Testis (tissue), 2 donors: ENCODE measurements around the gene KISS1R.

Experiments used
- POLR2A ChIP-seq: fragments of 450-650 bp; IDR thresholded peaks from one replicate; pipeline ENCODE4 v1.6.1; 2017; ENCODE audit warnings: antibody characterized with exemption, mild to moderate bottlenecking, moderate library complexity
- TF ChIP-seq, protein P1 (sequence below), 3 experiments: fragments of 450-650 bp in 2 of 3; fragments of 200-600 bp in 1 of 3; sonication (generic) in 1 of 3; IDR thresholded peaks; one replicate each; pipeline ENCODE4 v1.5.1; 2016 to 2019; ENCODE audit warnings: antibody characterized with exemption in 3 of 3, mild to moderate bottlenecking in 2 of 3, moderate library complexity in 1 of 3

DNA sequence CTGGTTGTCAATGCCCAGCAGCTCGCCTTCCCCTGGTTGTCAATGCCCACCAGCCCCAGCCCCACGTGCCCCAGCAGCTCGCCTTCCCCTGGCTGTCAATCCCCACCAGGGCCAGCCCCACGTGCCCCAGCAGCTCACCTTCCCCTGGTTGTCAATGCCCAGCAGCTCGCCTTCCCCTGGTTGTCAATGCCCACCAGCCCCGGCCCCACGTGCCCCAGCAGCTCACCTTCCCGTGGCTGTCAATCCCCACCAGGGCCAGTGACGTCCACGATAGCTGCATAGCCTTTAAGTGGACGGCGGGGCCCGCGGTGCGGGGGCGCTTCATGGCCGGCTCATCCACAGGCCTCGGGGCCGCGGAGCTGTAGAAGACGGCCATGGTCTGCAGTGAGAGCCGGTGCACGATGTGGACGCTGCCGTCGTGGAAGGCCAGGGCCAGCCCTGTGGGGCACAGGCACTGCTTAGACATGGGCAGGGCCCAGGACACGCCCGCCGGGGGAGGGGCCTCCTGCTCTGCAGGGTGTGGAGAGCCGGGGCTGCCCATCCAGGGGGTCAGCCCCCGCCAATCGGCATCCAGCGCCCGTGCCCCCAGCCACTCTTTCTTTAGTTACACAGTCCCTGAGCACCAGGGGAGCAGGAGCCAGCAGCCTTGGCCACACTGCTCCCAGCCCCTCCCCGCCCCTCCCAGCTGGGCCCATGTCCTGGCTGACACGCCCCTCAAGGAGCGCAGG lies 37.3 kb upstream of the KISS1R start:
- TF ChIP-seq, protein P1, sequence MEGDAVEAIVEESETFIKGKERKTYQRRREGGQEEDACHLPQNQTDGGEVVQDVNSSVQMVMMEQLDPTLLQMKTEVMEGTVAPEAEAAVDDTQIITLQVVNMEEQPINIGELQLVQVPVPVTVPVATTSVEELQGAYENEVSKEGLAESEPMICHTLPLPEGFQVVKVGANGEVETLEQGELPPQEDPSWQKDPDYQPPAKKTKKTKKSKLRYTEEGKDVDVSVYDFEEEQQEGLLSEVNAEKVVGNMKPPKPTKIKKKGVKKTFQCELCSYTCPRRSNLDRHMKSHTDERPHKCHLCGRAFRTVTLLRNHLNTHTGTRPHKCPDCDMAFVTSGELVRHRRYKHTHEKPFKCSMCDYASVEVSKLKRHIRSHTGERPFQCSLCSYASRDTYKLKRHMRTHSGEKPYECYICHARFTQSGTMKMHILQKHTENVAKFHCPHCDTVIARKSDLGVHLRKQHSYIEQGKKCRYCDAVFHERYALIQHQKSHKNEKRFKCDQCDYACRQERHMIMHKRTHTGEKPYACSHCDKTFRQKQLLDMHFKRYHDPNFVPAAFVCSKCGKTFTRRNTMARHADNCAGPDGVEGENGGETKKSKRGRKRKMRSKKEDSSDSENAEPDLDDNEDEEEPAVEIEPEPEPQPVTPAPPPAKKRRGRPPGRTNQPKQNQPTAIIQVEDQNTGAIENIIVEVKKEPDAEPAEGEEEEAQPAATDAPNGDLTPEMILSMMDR (IDR thresholded peaks at IDR 0.05), result no peak
- TF ChIP-seq POLR2A, result no peak
